Parathyroid adenoma (tissue), 2 donors: ENCODE results near the gene MPP3.

Experiments
- H2AFZ ChIP-seq: fragments of 300-600 bp; sonication (generic); one replicate; pipeline ENCODE4 v1.7.0; 2017; ENCODE audit warnings: antibody characterized with exemption, mild to moderate bottlenecking
- H3K27ac ChIP-seq: fragments of 300-600 bp; sonication (generic); one replicate; pipeline ENCODE4 v1.7.0; 2017
- H3K27me3 ChIP-seq: fragments of 300-600 bp; sonication (generic); one replicate; pipeline ENCODE4 v1.7.0; 2017; ENCODE audit warnings: low read length; ENCODE audit not compliant: control insufficient read depth, insufficient read depth
- H3K36me3 ChIP-seq: fragments of 300-600 bp; sonication (generic); one replicate; pipeline ENCODE4 v1.7.0; 2017; ENCODE audit warnings: low read length; ENCODE audit not compliant: control insufficient read depth, insufficient read depth
- H3K4me1 ChIP-seq: fragments of 300-600 bp; sonication (generic); one replicate; pipeline ENCODE4 v1.7.0; 2017; ENCODE audit warnings: control low read depth
- H3K4me2 ChIP-seq: fragments of 300-600 bp; sonication (generic); one replicate; pipeline ENCODE4 v1.7.0; 2017; ENCODE audit warnings: low read length
- H3K4me3 ChIP-seq: fragments of 300-600 bp; sonication (generic); one replicate; pipeline ENCODE4 v1.7.0; 2017; ENCODE audit warnings: low read depth, low read length
- H3K79me2 ChIP-seq: fragments of 300-600 bp; sonication (generic); one replicate; pipeline ENCODE4 v1.7.0; 2017; ENCODE audit warnings: control low read depth
- H3K9ac ChIP-seq: fragments of 300-600 bp; sonication (generic); one replicate; pipeline ENCODE4 v1.7.0; 2017; ENCODE audit warnings: mild to moderate bottlenecking
- H3K9me3 ChIP-seq: fragments of 300-600 bp; sonication (generic); one replicate; pipeline ENCODE4 v1.7.0; 2017; ENCODE audit warnings: low read length; ENCODE audit not compliant: control insufficient read depth
- CTCF ChIP-seq: fragments of 300-600 bp; sonication (generic); IDR thresholded peaks from one replicate; pipeline ENCODE4 v1.7.0; 2017; ENCODE audit warnings: antibody characterized with exemption, mild to moderate bottlenecking
- donor health status: primary hyperparathyroidism.

The MPP3 gene

GRCh38 chr17:43812396-43813265 lies 20.3 kb downstream of the MPP3 start:
- H3K4me2 ChIP-seq: no peak overlapping the region
- H3K4me1 ChIP-seq: no peaks in the 10 kb centered on the region
- no peak for TF ChIP-seq CTCF
- no peaks in the 10 kb centered on the region for H3K36me3 ChIP-seq
- no peak overlapping the region for H2AFZ ChIP-seq
- no peaks in the 10 kb centered on the region for H3K9me3 ChIP-seq
- H3K27ac ChIP-seq: no peak overlapping the region
- H3K4me3 ChIP-seq: no peak overlapping the region
- H3K9ac ChIP-seq: no peak overlapping the region
- no peaks in the 10 kb centered on the region for H3K27me3 ChIP-seq
- H3K79me2 ChIP-seq: no peaks in the 10 kb centered on the region

GRCh38 chr17:43810823-43811222 lies 22.1 kb downstream of the MPP3 start:
- no peaks in the 10 kb centered on the region for H3K79me2 ChIP-seq
- no peaks in the 10 kb centered on the region for H3K27me3 ChIP-seq
- no peaks in the 10 kb centered on the region for H3K4me1 ChIP-seq
- TF ChIP-seq CTCF: no peak
- no peak overlapping the region for H2AFZ ChIP-seq
- H3K4me2 ChIP-seq: no peak overlapping the region
- H3K36me3 ChIP-seq: no peaks in the 10 kb centered on the region
- no peaks in the 10 kb centered on the region for H3K9me3 ChIP-seq
- no peak overlapping the region for H3K27ac ChIP-seq
- H3K9ac ChIP-seq: no peak overlapping the region
- no peak overlapping the region for H3K4me3 ChIP-seq

GRCh38 chr17:43810226-43810715 lies 22.7 kb downstream of the MPP3 start:
- no peaks in the 10 kb centered on the region for H3K36me3 ChIP-seq

GRCh38 chr17:43809121-43809520 lies 23.8 kb downstream of the MPP3 start:
- Histone ChIP-seq H3K36me3 (no peaks in the 10 kb centered on the region), H3K79me2 (no peaks in the 10 kb centered on the region), H3K4me3 (no peak overlapping the region), H3K9me3 (no peaks in the 10 kb centered on the region), H3K27ac (no peak overlapping the region), H3K4me1 (no peaks in the 10 kb centered on the region), H3K4me2 (no peak overlapping the region), H2AFZ (no peak overlapping the region), H3K27me3 (no peaks in the 10 kb centered on the region), H3K9ac (no peak overlapping the region)
- no peak for TF ChIP-seq CTCF

More at GRCh38 chr17:43810226-43810715, 22.7 kb downstream of the MPP3 start:
- no peak overlapping the region for H3K27ac ChIP-seq
- no peak overlapping the region for H2AFZ ChIP-seq
- no peak overlapping the region for H3K9ac ChIP-seq
- H3K27me3 ChIP-seq: no peaks in the 10 kb centered on the region
- H3K4me1 ChIP-seq: no peaks in the 10 kb centered on the region
- no peak overlapping the region for H3K4me3 ChIP-seq
- no peak for TF ChIP-seq CTCF
- H3K4me2 ChIP-seq: no peak overlapping the region
- no peaks in the 10 kb centered on the region for H3K9me3 ChIP-seq
- no peaks in the 10 kb centered on the region for H3K79me2 ChIP-seq
